Activated CD4-positive, alpha-beta T cell treated with anti-CD3 and anti-CD28 coated beads, Interleukin-2, amount 10 ng/mL, durations not matched to agents 7 days and 5 days (primary cell): ENCODE data around the gene RFNG. TPM values are rescaled to one million over a fixed set of nuclear protein-coding genes. Genes with fewer than 3 reads are reported as not detected.

Experiments
- CTCF ChIA-PET: fragments of 350-600 bp; sonication (Branson Sonifier 250); formaldehyde crosslinking; loops from one replicate; lab custom pipeline; 2021; ENCODE audit warnings: antibody characterized with exemption; lab: Charles Lee
- POLR2A ChIA-PET: fragments of 350-600 bp; sonication (Branson Sonifier 250); formaldehyde crosslinking; loops from one replicate; lab custom pipeline; 2021; ENCODE audit warnings: antibody characterized with exemption; lab: Charles Lee
- DNase-seq: peaks from one replicate; pipeline ENCODE4 v3.0.0-alpha.2; 2020
- H3K27ac Mint-ChIP-seq: one replicate; pipeline ENCODE4 v1.8.0; 2021; ENCODE audit warnings: mild to moderate bottlenecking, moderate library complexity, mixed read lengths
- H3K27me3 Mint-ChIP-seq: one replicate; pipeline ENCODE4 v1.8.0; 2021; ENCODE audit warnings: mixed read lengths
- H3K36me3 Mint-ChIP-seq: one replicate; pipeline ENCODE4 v1.8.0; 2021; ENCODE audit warnings: low read depth, mixed read lengths
- H3K4me1 Mint-ChIP-seq: one replicate; pipeline ENCODE4 v1.8.0; 2021; ENCODE audit warnings: mixed read lengths
- H3K4me3 Mint-ChIP-seq: one replicate; pipeline ENCODE4 v1.8.0; 2021; ENCODE audit warnings: mild to moderate bottlenecking, moderate library complexity, mixed read lengths
- H3K9me3 Mint-ChIP-seq: one replicate; pipeline ENCODE4 v1.8.0; 2021; ENCODE audit warnings: mixed read lengths
- total RNA-seq, 2 experiments: library from RNA; stranded (reverse); gene quantifications; one replicate each; pipeline ENCODE4 v1.2.3, GENCODE V29; 2021

Gene RFNG
- total RNA-seq, 2 experiments from 2014 or later, result 29.0 to 29.8 TPM

- ChIA-PET POLR2A (interaction anchor here (0.6 kb wide), 1 partner anchor 42 kb away, joined by 3 read pairs; no protein-coding TSS in a partner anchor), CTCF (interaction anchor here (1.1 kb wide), 1 partner anchor 58 kb away, joined by 4 read pairs; the partner anchor contains the start of gene DCXR)
- Mint-ChIP-seq H3K9me3 (no peaks in the 10 kb centered on the region), H3K4me1 (peaks cover 16% of the 10 kb centered on the region), H3K36me3 (peaks cover 6% of the 10 kb centered on the region), H3K27ac (no peak overlapping the region), H3K4me3 (no peak overlapping the region), H3K27me3 (no peaks in the 10 kb centered on the region)
- DNase-seq, result no peak
Measured at GRCh38 chr17:82094931-82095776, 43.5 kb upstream of the RFNG start.

GRCh38 chr17:82092995-82093751, 41.6 kb upstream of the RFNG start:
- Mint-ChIP-seq H3K4me1 (peaks cover 8% of the 10 kb centered on the region), H3K27me3 (no peaks in the 10 kb centered on the region), H3K36me3 (peaks cover 6% of the 10 kb centered on the region), H3K9me3 (no peaks in the 10 kb centered on the region), H3K4me3 (no peak overlapping the region), H3K27ac (no peak overlapping the region)
- no peak for DNase-seq
- CTCF ChIA-PET, result interaction anchor here (0.9 kb wide), 1 partner anchor 42 kb away, joined by 3 read pairs; no protein-coding TSS in a partner anchor
- POLR2A ChIA-PET, result no interaction called here

GRCh38 chr17:82092628-82092994, 41.0 kb upstream of the RFNG start:
- ChIA-PET POLR2A (no interaction called here), CTCF (interaction anchor here (0.9 to 1.5 kb wide), 2 partner anchors 41 to 62 kb away, joined by 3 read pairs; no protein-coding TSS in a partner anchor)

GRCh38 chr17:82092094-82092586, 40.5 kb upstream of the RFNG start:
- no peak for DNase-seq
- Mint-ChIP-seq H3K4me3 (no peak overlapping the region), H3K27me3 (no peaks in the 10 kb centered on the region), H3K4me1 (peaks cover 8% of the 10 kb centered on the region), H3K36me3 (peaks cover 6% of the 10 kb centered on the region), H3K27ac (no peak overlapping the region), H3K9me3 (no peaks in the 10 kb centered on the region)
- ChIA-PET CTCF (interaction anchor here (0.6 to 1.5 kb wide), 2 partner anchors 62 to 77 kb away, joined by 3 read pairs; no protein-coding TSS in a partner anchor), POLR2A (no interaction called here)

More at GRCh38 chr17:82092628-82092994, 41.0 kb upstream of the RFNG start:
- Mint-ChIP-seq H3K27ac (no peak overlapping the region), H3K4me1 (peaks cover 8% of the 10 kb centered on the region), H3K27me3 (no peaks in the 10 kb centered on the region), H3K36me3 (peaks cover 6% of the 10 kb centered on the region), H3K9me3 (no peaks in the 10 kb centered on the region), H3K4me3 (no peak overlapping the region)
- DNase-seq, result no peak

- peaks cover 3% of the 10 kb centered on the region for H3K4me1 Mint-ChIP-seq
- H3K36me3 Mint-ChIP-seq, result peaks cover 6% of the 10 kb centered on the region
- H3K4me3 Mint-ChIP-seq, result no peak overlapping the region
- no peak for DNase-seq
- no peak overlapping the region for H3K27ac Mint-ChIP-seq
- no peaks in the 10 kb centered on the region for H3K27me3 Mint-ChIP-seq
- H3K9me3 Mint-ChIP-seq, result no peaks in the 10 kb centered on the region
- CTCF ChIA-PET, result interaction anchor here (0.6 to 1.5 kb wide), 2 partner anchors 61 to 77 kb away, joined by 3 read pairs; no protein-coding TSS in a partner anchor
- POLR2A ChIA-PET, result no interaction called here
Measured at GRCh38 chr17:82091264-82092066, 39.9 kb upstream of the RFNG start.

GRCh38 chr17:82090549-82091263, 39.1 kb upstream of the RFNG start:
- ChIA-PET POLR2A (no interaction called here), CTCF (interaction anchor here (2.2 kb wide), 1 partner anchor 11 kb away, joined by 5 read pairs; no protein-coding TSS in a partner anchor)
- Mint-ChIP-seq H3K4me3 (no peak overlapping the region), H3K9me3 (no peaks in the 10 kb centered on the region), H3K36me3 (peaks cover 6% of the 10 kb centered on the region), H3K27me3 (no peaks in the 10 kb centered on the region), H3K4me1 (no peaks in the 10 kb centered on the region), H3K27ac (no peak overlapping the region)
- DNase-seq, result no peak

- no peaks in the 10 kb centered on the region for H3K27me3 Mint-ChIP-seq
- ChIA-PET POLR2A (no interaction called here), CTCF (interaction anchor here (1.5 to 2.2 kb wide), 2 partner anchors 12 to 60 kb away, joined by 5 read pairs; no protein-coding TSS in a partner anchor)
Measured at GRCh38 chr17:82089723-82090548, 38.3 kb upstream of the RFNG start.

GRCh38 chr17:82088838-82089722, 37.5 kb upstream of the RFNG start:
- Mint-ChIP-seq H3K27ac (no peak overlapping the region), H3K4me1 (no peaks in the 10 kb centered on the region), H3K9me3 (no peaks in the 10 kb centered on the region), H3K27me3 (no peaks in the 10 kb centered on the region), H3K4me3 (no peak overlapping the region), H3K36me3 (peaks cover 9% of the 10 kb centered on the region)
- no peak for DNase-seq
- POLR2A ChIA-PET, result no interaction called here
- CTCF ChIA-PET, result interaction anchor here (1.5 to 2.2 kb wide), 2 partner anchors 13 to 59 kb away, joined by 5 read pairs; no protein-coding TSS in a partner anchor

More at GRCh38 chr17:82089723-82090548, 38.3 kb upstream of the RFNG start:
- DNase-seq, result no peak
- Mint-ChIP-seq H3K9me3 (no peaks in the 10 kb centered on the region), H3K27ac (no peak overlapping the region), H3K4me3 (no peak overlapping the region), H3K4me1 (no peaks in the 10 kb centered on the region), H3K36me3 (peaks cover 6% of the 10 kb centered on the region)

- no peak for DNase-seq
- Mint-ChIP-seq H3K27me3 (no peaks in the 10 kb centered on the region), H3K36me3 (peaks cover 9% of the 10 kb centered on the region), H3K4me1 (no peaks in the 10 kb centered on the region), H3K27ac (no peak overlapping the region), H3K4me3 (no peak overlapping the region), H3K9me3 (no peaks in the 10 kb centered on the region)
- CTCF ChIA-PET, result interaction anchor here (1.5 kb wide), 2 partner anchors 10 to 58 kb away, joined by 4 to 5 read pairs; partner anchors contain the start of gene FASN
- POLR2A ChIA-PET, result no interaction called here
Measured at GRCh38 chr17:82087961-82088837, 36.6 kb upstream of the RFNG start.
